GM19351 (cell line): ENCODE data around the gene DAAM2.

Experiments used
- ATAC-seq: cut with Tn5 transposase; IDR thresholded peaks from one replicate; pipeline ENCODE4 v1.9.1; 2021; ENCODE audit warnings: mild to moderate bottlenecking, moderate library complexity; ENCODE audit not compliant: unreplicated experiment

DAAM2 gene

DNA sequence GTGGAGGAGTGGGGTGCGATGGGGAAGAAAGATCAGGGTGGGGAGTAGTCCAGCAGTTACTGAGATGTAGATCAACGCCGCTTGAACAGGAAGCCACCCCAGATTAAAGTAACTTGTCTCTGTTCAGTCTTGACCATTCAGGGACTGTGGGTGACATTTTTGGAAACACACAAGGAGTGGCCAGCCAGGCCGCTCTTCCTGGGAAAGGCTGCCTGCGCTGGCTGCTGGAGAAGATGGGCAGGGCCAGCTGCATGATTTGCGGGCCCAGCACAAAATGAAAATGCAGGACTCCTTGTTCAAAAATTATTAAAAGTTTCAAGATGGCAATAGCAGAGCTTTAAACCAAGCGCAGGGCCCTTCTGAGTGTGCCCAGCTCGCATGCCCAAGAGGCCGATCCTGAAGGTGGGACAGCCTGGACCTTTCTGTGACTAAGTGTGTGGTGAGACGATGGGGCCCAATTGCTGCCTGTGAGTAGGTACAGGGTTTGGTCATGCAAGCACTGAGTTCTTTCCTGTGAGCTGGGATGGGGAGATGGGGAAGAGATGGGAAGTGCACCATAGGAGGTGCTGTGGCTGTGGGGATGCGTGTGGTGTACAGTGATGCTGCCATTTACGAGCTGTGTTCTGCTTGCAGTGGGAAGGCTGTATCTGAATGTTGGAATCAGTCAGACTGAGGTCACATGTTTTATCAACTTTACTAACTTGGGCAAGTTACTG is 51.3 kb downstream of the DAAM2 start:
- no peak for ATAC-seq

DNA sequence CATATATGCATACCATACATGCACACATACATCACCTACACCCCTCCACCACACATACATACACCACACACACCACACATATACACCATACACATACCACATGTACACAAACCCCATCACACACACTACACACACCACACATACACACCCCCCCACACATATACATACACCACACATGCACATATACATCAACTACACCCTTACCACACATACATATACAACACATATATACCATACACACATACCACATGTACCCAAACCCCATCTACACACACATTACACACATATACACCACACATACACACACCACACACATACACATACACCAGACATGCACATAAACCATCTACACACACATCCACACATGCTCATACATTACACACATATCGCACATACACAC is 52.7 kb downstream of the DAAM2 start:
- no peak for ATAC-seq

- ATAC-seq, result no peak
Measured at GRCh38 chr6:39847221-39847620, 55.0 kb downstream of the DAAM2 start.

DNA sequence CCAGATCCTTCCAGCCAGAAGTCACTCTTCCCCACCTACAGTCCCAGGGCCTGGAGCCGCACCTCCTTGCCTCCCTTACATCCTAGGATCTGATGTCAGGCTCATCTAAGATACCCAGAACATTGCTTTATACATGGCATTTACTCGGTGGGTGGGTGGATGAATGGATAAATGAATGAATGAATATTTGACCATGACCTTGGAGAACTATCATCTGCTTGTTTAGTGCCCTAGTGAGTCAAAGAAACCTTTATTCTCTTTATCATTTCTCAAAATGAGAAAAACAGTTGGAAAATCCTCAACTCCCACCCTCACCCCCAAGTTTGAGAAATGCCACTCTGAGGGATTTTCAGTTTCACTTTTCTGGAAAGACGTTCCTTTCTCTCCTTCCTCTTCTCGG is 56.0 kb downstream of the DAAM2 start:
- ATAC-seq, result no peak

DNA sequence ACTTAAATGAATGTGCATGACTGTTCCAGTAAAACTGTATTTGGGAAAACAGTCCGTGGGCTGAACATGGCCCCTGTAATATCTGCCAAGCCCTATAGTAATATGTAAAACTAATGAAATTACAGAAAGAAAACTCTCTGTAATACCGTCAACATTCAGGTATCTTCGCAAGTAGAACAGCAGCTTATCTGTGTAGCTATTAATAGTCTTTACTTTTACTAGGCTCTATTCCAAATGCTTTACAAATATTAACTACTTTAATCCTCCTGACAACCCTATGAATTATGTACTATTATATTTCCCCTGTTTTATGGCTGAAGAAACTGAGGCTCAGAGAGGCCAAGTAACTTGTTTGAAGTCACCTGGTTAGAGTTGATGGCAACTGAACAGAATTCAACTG is 57.1 kb downstream of the DAAM2 start:
- ATAC-seq, result no peak

GRCh38 chr6:39849764-39850163 is 57.6 kb downstream of the DAAM2 start:
- no peak for ATAC-seq

DNA sequence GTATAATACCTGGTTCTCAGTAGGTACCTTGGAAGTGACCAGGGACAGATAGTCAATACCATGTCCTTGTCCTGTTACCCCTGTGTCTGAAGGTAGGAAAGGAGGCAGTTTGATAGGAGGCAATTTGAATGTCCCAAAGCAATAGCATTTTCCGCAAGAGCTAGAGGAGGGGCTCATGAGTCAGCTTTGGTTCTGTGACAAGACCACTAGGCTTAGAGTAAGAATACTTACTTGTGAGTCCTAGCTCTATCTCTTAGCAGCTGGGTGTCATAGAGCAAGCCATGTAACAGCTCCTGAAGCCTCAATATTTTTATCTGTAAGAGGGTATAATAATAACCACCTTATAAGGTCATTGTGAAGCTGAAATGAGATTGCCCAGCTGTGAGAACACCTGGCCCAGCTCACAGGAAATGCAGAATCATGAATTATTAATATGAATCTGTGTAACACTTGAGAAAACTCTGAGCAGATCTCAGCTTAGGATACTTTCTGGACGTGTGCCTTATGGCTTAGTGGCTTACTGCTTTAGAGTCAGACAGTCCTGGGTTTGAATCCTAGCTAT is 58.6 kb downstream of the DAAM2 start:
- no peak for ATAC-seq

DNA sequence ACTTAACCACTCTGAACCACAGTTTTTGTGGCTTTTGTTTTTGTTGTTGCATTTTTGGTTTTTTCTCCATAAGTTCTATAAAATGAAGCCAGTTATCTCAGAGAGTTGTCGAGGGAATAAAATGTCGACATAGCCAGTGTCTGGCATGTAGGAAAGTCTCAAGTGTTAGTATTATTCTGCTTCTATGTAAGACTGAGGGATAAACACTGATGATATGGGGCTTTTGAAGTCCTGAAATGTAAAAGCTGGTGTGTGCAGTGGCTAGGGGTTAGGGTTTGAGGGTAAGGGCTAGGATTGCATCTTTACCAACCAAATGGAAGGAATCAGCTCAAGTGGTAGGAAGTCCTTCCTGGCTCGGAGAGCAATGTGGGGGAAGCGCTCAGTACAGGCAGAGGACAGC is 59.2 kb downstream of the DAAM2 start:
- ATAC-seq, result no peak

DNA sequence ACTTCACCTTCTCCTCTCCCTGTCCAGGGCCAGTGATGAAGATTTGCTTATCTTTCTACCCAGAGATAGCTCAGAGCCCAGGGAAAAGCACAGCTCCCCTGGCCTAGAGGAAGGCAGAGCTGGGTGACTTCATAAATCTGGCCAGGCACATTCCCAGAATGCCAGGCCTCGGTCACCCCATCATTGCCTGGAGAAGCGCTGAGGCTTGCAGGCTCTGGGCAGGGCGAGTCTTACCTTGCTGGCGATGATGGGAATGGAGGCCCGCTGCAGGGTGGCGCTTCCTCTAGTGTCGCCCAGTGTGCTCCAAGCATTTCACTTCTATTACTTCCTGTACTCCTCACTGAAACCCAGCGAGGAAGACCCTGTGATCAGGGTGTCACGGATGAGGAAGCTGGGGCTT is 60.1 kb downstream of the DAAM2 start:
- no peak for ATAC-seq

DNA sequence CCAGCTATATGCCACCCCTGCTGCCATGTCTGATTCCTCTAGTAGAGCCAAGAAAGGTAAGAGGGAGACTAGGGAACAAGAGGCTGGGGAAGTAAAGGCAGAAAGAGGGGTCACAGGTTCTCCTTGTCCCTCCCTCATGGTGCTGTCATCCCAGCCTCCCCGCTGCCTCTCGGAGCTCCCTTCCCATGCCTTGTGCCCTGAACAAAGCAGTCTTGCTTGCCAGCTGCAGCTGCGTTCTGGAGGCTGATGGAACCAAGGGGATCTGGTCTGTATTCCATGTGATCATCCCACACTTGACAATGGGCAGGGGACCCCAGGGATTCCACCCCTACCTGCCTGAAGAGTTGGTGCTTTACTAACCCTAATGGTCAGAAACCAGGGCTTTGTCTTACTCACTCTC is 61.4 kb downstream of the DAAM2 start:
- no peak for ATAC-seq

DNA sequence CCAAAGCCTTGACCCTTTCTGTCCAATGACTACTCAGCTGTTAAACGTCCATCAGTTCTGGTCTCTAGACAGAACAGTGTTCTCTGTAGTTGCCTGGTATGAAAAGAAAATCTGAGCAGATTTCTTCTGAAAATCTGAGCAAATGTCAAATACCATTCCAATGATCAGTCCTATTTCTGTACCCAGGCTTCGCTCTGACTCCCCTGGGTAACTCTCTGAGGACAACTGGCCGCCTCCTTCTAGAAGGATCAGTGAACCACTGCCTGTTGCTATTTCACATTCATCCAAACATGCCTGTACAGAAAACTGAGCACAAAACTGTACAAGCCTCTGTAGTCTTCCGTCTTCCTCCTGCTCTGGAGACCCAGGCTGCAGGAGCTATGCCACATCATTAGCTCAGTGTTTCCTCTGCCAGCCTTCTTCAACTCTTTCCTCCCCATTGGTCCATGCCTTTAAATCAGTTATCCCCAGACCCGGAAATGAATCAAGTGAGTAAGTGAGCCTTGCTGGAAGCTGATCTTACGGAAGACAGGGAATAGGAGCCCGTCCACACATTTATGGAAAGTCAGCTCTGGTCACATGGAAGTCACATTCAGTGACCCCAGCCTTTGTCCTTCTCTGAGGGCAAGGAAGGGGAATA is 63.3 kb downstream of the DAAM2 start:
- no peak for ATAC-seq

DNA sequence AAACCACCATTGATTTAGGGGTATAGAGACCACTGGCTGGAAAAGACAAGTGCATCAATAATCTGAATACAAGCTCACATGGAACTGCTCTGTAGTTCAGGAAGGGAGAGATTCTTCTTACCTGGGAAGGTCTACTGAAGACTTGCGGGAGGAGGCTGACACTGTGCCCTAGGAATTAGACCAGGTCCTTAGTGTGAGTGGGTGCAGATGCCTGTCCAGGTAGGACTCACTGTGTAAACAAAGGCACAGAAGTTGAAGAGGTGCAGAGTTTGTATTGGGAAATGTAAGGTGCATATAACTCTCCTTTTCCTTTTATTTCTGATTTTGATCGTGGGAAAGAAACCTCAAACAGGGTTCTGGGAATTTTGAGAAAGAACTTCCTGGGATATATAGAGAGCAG is 66.8 kb downstream of the DAAM2 start:
- ATAC-seq, result no peak

DNA sequence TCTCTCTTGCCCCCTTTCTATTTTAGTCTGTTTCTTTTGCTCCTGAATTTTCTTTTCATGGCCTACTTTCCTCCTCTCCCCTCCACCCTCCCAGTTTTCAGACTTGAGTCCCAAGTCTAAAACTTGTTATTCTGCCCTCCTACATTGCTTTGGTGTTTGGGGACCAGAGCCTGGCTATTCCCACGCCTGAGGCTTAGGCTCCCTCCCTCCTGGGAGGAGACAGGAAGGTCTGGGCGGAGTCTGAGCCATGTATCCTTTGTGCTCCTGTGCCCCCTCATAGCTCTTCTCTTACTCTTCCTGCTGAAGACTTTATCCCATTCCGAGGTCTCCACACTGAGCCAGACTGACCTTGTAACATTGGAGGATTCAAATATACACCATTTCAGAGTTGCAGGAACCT is 69.5 kb downstream of the DAAM2 start:
- no peak for ATAC-seq

- ATAC-seq, result no peak
Measured at GRCh38 chr6:39865011-39865888, 73.1 kb downstream of the DAAM2 start.

GRCh38 chr6:39867592-39867991 is 75.4 kb downstream of the DAAM2 start:
- ATAC-seq, result no peak

- no peak for ATAC-seq
Measured at GRCh38 chr6:39870950-39871349, 78.8 kb downstream of the DAAM2 start.

- ATAC-seq, result no peak
Measured at GRCh38 chr6:39873439-39873838, 81.3 kb downstream of the DAAM2 start.

DNA sequence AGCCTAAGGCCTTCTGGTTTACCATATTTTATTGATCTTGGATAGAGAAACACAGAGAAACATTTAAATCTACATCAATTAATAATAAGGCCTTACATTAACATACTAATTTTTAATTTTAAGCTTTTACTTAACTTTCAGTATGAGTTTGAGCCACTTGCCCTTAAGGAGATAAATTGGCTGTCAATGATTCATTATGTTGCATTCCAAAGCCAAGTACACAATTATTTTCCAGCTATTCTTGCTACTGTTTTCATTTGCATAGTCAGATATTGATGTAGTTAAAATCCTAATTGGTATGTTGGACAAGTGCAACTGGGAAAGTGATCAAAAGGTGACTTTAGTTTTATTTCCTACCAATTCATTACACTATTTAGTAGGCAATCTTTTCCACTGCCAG is 83.9 kb downstream of the DAAM2 start:
- no peak for ATAC-seq

DNA sequence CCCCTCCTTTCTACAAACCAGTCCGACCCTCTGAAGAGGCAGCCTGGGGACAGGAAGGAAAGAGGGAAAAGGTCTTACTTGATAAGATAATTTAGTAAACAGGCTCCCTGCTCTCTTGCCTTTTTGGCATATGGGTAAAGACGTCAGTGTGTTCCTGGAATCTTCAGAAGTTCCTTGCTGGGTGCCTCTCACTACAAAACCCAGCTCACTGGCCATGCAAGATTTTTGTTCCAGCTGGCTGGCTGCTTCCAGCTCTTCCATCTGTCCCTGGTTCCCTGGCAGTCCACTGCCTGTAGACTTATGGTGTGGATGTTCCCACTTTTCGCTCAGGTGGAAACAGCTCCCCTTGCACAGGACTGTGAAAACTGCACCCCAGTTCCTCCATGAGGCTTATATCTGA is 84.7 kb downstream of the DAAM2 start:
- ATAC-seq, result no peak

GRCh38 chr6:39879535-39879934 is 87.4 kb downstream of the DAAM2 start:
- no peak for ATAC-seq

GRCh38 chr6:39880594-39880993 is 88.4 kb downstream of the DAAM2 start:
- ATAC-seq, result no peak
